H1 (cell line): ENCODE results near the gene NNMT. TPM values are rescaled to one million over a fixed set of nuclear protein-coding genes. Genes with fewer than 3 reads are reported as not detected.

Experiments
- CEBPB ChIP-seq: IDR thresholded peaks from 2 replicates; pipeline ENCODE4 v1.6.1; 2012; ENCODE audit warnings: low read depth, low read length
- CHD7 ChIP-seq: fragments of 300-600 bp; sonication (generic); IDR thresholded peaks from 2 replicates; pipeline ENCODE4 v1.7.1; 2012; ENCODE audit warnings: low read length, moderate library complexity, mild to moderate bottlenecking, inconsistent platforms; ENCODE audit not compliant: insufficient replicate concordance
- CTCF ChIP-seq, 3 experiments: IDR thresholded peaks; 1 replicate in 2 of 3; 2 replicates in 1 of 3; pipeline versions ENCODE4 v1.5.1 to v1.6.1; 2011; ENCODE audit warnings: low read length in 3 of 3, mild to moderate bottlenecking in 3 of 3, inconsistent platforms in 2 of 3, low read depth in 1 of 3, moderate library complexity in 1 of 3; ENCODE audit not compliant: insufficient read depth in 1 of 3; ENCODE audit errors: control extremely low read depth in 1 of 3
- GTF2F1 ChIP-seq: IDR thresholded peaks from 2 replicates; pipeline ENCODE4 v1.6.1; 2012; ENCODE audit warnings: low read depth, low read length, improper control_type of control experiment, borderline replicate concordance
- RNF2 ChIP-seq: fragments of 200-900, 300-1000 bp; sonication (generic); IDR thresholded peaks from 2 replicates; pipeline ENCODE4 v1.7.1; 2016; ENCODE audit warnings: borderline replicate concordance, low read depth, mild to moderate bottlenecking, antibody characterized with exemption, low read length; ENCODE audit not compliant: poor library complexity, severe bottlenecking; ENCODE audit errors: missing control alignments
- polyA plus RNA-seq, 7 experiments: library from polyadenylated mRNA; depleted of rRNA in 3 of 7; stranded (reverse) in 5 of 7; unstranded in 2 of 7; fragments of >200 nt in 5 of 7; fragments of 200-250 nt in 2 of 7; gene quantifications; 1 replicate in 5 of 7; 2 replicates in 1 of 7; 4 replicates in 1 of 7; pipeline versions ENCODE4 v1.2.1 to v1.2.3, GENCODE V29; 2011 to 2013; ENCODE audit warnings: missing spikeins in 2 of 7, mixed read lengths in 2 of 7
- total RNA-seq: library from RNA; stranded (reverse); fragmentation: NEBNext Ultra II Directional; extraction: Animal tissue kit (Norgen Biotek cat#: 25700); gene quantifications from 2 replicates; pipeline ENCODE4 v1.2.1, GENCODE V29; 2021

Gene NNMT
- total and polyA plus RNA-seq, 2 of the 8 experiments (the other 6 are each of a cell fraction or from before 2014, with no cell fraction given): not detected

GRCh38 chr11:114350022-114350421 lies 53.8 kb downstream of the NNMT start (continued):
- TF ChIP-seq CHD7 (no peak), RNF2 (no peak), GTF2F1 (no peak), CTCF (IDR thresholded peaks at IDR 0.05; ENCODE audit: control extremely low read depth in 1 of 3, insufficient read depth in 1 of 3, low read depth in 1 of 3, low read length in 3 of 3) (no peak), CEBPB (no peak)
- TF ChIP-seq, all 59 proteins: peak for 0
